ENCODE data around the gene SLC1A4.

DNA sequence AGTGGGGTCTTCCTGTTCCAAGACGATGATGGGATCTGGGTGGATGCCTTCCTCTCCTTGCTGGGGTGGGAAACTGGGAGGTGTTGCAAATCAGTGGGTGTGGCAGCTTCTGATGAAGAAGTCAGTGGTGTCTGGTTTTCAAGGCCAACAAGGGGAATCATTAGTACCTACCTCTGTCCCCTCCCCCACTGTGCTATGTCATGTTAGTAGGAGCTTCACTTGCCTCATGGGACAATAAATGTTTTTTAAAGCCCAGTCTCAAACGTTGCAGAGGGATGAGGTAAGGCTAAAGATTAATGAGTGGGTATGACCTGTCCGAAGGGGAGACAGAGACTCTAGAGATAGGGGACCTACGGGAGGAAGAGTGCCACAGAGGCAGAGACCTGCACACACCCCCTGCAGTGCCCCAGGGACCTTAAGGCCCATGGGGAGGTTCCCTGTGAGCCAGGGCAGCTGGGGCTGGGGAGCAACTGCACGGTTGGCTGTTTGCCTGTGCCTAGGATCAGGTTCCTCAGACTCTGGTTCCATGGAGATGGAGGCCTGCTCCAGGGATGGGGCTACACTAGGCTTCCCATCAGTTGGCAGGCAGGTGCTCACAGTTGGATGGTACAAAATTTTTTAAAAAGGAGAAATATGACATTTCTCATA, 37.8 kb upstream of the SLC1A4 start:
- TF ChIP-seq EZH2 (IDR thresholded peaks at IDR 0.05) (no peak), POLR2AphosphoS5 (IDR thresholded peaks at IDR 0.05; ENCODE audit: borderline replicate concordance, low read depth, low read length) (no peak), FOXP2 (optimal IDR thresholded peaks at IDR 0.05; ENCODE audit: control extremely low read depth, extremely low read length, insufficient read depth) (no peak)

Data from SK-N-MC (cell line).